GM12878 (cell line): ENCODE data around the gene CPVL. TPM values are rescaled to one million over a fixed set of nuclear protein-coding genes. Genes with fewer than 3 reads are reported as not detected.

Experiments
- ATF7 ChIP-seq: fragments of 450-650 bp; IDR thresholded peaks from 2 replicates; pipeline ENCODE4 v1.6.1; 2016; ENCODE audit warnings: low read depth, mild to moderate bottlenecking
- BHLHE40 ChIP-seq, 2 experiments: fragments of 450-650 bp in 1 of 2; IDR thresholded peaks; 2 replicates each; pipeline ENCODE4 v1.6.1; 2011 to 2017; ENCODE audit warnings: low read depth in 2 of 2, borderline replicate concordance in 1 of 2, improper control_type of control experiment in 1 of 2, low read length in 1 of 2, mild to moderate bottlenecking in 1 of 2
- CHD4 ChIP-seq: fragments of 200-600 bp; sonication (generic); IDR thresholded peaks from 2 replicates; pipeline ENCODE4 v1.6.1; 2016; ENCODE audit warnings: mild to moderate bottlenecking
- EED ChIP-seq: sonication (generic); IDR thresholded peaks from 2 replicates; pipeline ENCODE4 v1.6.1; 2016; ENCODE audit warnings: antibody characterized with exemption, low read depth
- FOXM1 ChIP-seq: IDR thresholded peaks from 2 replicates; pipeline ENCODE4 v1.6.1; 2012; ENCODE audit warnings: low read depth, mild to moderate bottlenecking, inconsistent platforms, low read length, moderate library complexity
- HDAC6 ChIP-seq: fragments of 200-600 bp; sonication (generic); IDR thresholded peaks from one replicate; pipeline ENCODE4 v1.8.0; 2017; ENCODE audit warnings: antibody characterized with exemption; ENCODE audit not compliant: unreplicated experiment
- HSF1 ChIP-seq: fragments of 150-350 bp; IDR thresholded peaks from 2 replicates; pipeline ENCODE4 v1.6.1; 2014; ENCODE audit warnings: mild to moderate bottlenecking, low read depth, low read length
- IKZF1 ChIP-seq: fragments of 450-650 bp; conservative IDR thresholded peaks from 2 replicates; pipeline ENCODE4 v1.6.1; 2017; ENCODE audit warnings: antibody characterized with exemption, mild to moderate bottlenecking
- MTA2 ChIP-seq: fragments of 450-650 bp; IDR thresholded peaks from 2 replicates; pipeline ENCODE4 v1.6.1; 2016; ENCODE audit warnings: low read depth, mild to moderate bottlenecking, moderate library complexity
- MXI1 ChIP-seq: fragments of 150-350 bp; IDR thresholded peaks from 2 replicates; pipeline ENCODE4 v1.6.1; 2011; ENCODE audit warnings: low read depth, mild to moderate bottlenecking, inconsistent platforms, low read length, improper control_type of control experiment
- NFIC ChIP-seq: IDR thresholded peaks from 2 replicates; pipeline ENCODE4 v1.6.1; 2012; ENCODE audit warnings: low read depth, mild to moderate bottlenecking, inconsistent platforms, low read length, moderate library complexity
- NFXL1 ChIP-seq: fragments of 450-650 bp; IDR thresholded peaks from 2 replicates; pipeline ENCODE4 v1.6.1; 2017; ENCODE audit warnings: antibody characterized with exemption, mild to moderate bottlenecking, borderline replicate concordance
- NR2C1 ChIP-seq: fragments of 450-650 bp; IDR thresholded peaks from 2 replicates; pipeline ENCODE4 v1.6.1; 2017; ENCODE audit warnings: antibody characterized with exemption, mild to moderate bottlenecking, moderate library complexity
- POLR2A ChIP-seq: IDR thresholded peaks from 2 replicates; pipeline ENCODE4 v1.6.1; 2011; ENCODE audit warnings: low read depth, mild to moderate bottlenecking, low read length
- SMARCA5 ChIP-seq: fragments of 450-650 bp; IDR thresholded peaks from 2 replicates; pipeline ENCODE4 v1.6.1; 2017; ENCODE audit warnings: mild to moderate bottlenecking
- SPI1 ChIP-seq: IDR thresholded peaks from 2 replicates; pipeline ENCODE4 v1.6.1; 2011; ENCODE audit warnings: low read depth, mild to moderate bottlenecking, low read length, moderate library complexity, borderline replicate concordance; ENCODE audit not compliant: insufficient read depth
- SREBF1 ChIP-seq: IDR thresholded peaks from 2 replicates; pipeline ENCODE4 v1.6.1; 2012; ENCODE audit warnings: mild to moderate bottlenecking, low read length
- SUZ12 ChIP-seq: fragments of 200-600 bp; sonication (generic); IDR thresholded peaks from one replicate; pipeline ENCODE4 v1.6.1; 2018; ENCODE audit warnings: antibody characterized with exemption, mild to moderate bottlenecking; ENCODE audit not compliant: unreplicated experiment
- WRNIP1 ChIP-seq: IDR thresholded peaks from 2 replicates; pipeline ENCODE4 v1.6.1; 2011; ENCODE audit warnings: low read depth, low read length, improper control_type of control experiment, borderline replicate concordance
- ZNF24 ChIP-seq: fragments of 450-650 bp; IDR thresholded peaks from 2 replicates; pipeline ENCODE4 v1.6.1; 2017; ENCODE audit warnings: antibody characterized with exemption, mild to moderate bottlenecking
- ZNF592 ChIP-seq: fragments of 450-650 bp; IDR thresholded peaks from 2 replicates; pipeline ENCODE4 v1.6.1; 2017; ENCODE audit warnings: mild to moderate bottlenecking, moderate library complexity
- ZNF622 ChIP-seq: fragments of 450-650 bp; IDR thresholded peaks from 2 replicates; pipeline ENCODE4 v1.6.1; 2017; ENCODE audit warnings: mild to moderate bottlenecking, inconsistent platforms
- polyA plus RNA-seq, 11 experiments: library from polyadenylated mRNA; depleted of rRNA in 4 of 11; unstranded in 6 of 11; stranded (reverse) in 5 of 11; fragments of >200 nt; fragmentation: Nextera tagmentation in 4 of 11; fragmentation: Illumina TruSeq in 1 of 11; extraction: Ambion mirVana in 4 of 11; extraction: Trizol in 1 of 11; gene quantifications; 1 replicate in 1 of 11; 2 replicates in 10 of 11; pipeline versions ENCODE4 v1.2.1 to v1.2.3, GENCODE V29; 2011 to 2016; ENCODE audit warnings: inconsistent platforms in 2 of 11, missing spikeins in 2 of 11, low read depth in 1 of 11
- total RNA-seq, 4 experiments: library from RNA; depleted of rRNA in 3 of 4; stranded (reverse); fragments of >200 nt in 3 of 4; fragmentation: Illumina TruSeq in 1 of 4; extraction: Trizol in 1 of 4; gene quantifications; 2 replicates each; pipeline versions ENCODE4 v1.2.1 to v1.2.3, GENCODE V29; 2013 to 2021
- TF ChIP-seq, protein P1 (sequence below): fragments of 450-650 bp; formaldehyde crosslinking; IDR thresholded peaks from 2 replicates; pipeline ENCODE4 v1.4.0; 2022; ENCODE audit warnings: mild to moderate bottlenecking, moderate library complexity
- TF ChIP-seq, protein P2 (sequence below): fragments of 450-650 bp; IDR thresholded peaks from 2 replicates; pipeline ENCODE4 v1.6.1; 2014; ENCODE audit warnings: mild to moderate bottlenecking

CPVL gene
- total and polyA plus RNA-seq, 10 of the 15 experiments (the other 5 are each of a cell fraction or from before 2014, with no cell fraction given): 0.59 TPM; not detected in 9

GRCh38 chr7:29084832-29085231 lies 61.5 kb downstream of the CPVL start (continued):
- TF ChIP-seq HSF1 (no peak), NR2C1 (no peak), ZNF24 (no peak), ZNF622 (no peak), MXI1 (no peak), ZNF592 (no peak), WRNIP1 (no peak), NFXL1 (no peak), EED (no peak), NFIC (peak; percentile 26; the same call in 1 of the 2 replicates), SMARCA5 (no peak), FOXM1 (no peak), MTA2 (peak; percentile 46), CHD4 (no peak), POLR2A (no peak), IKZF1 (0 out of 2 replicates have a peak, but pooled peaks have one; percentile 25), SUZ12 (no peak), SREBF1 (no peak), HDAC6 (no peak), BHLHE40 (IDR thresholded peaks at IDR 0.05; ENCODE audit: borderline replicate concordance in 1 of 2, low read depth in 2 of 2, low read length in 1 of 2) (no peak), ATF7 (peak; percentile 66), SPI1 (peak; percentile 57; the same call in 1 of the 2 replicates)
- TF ChIP-seq, protein P1, sequence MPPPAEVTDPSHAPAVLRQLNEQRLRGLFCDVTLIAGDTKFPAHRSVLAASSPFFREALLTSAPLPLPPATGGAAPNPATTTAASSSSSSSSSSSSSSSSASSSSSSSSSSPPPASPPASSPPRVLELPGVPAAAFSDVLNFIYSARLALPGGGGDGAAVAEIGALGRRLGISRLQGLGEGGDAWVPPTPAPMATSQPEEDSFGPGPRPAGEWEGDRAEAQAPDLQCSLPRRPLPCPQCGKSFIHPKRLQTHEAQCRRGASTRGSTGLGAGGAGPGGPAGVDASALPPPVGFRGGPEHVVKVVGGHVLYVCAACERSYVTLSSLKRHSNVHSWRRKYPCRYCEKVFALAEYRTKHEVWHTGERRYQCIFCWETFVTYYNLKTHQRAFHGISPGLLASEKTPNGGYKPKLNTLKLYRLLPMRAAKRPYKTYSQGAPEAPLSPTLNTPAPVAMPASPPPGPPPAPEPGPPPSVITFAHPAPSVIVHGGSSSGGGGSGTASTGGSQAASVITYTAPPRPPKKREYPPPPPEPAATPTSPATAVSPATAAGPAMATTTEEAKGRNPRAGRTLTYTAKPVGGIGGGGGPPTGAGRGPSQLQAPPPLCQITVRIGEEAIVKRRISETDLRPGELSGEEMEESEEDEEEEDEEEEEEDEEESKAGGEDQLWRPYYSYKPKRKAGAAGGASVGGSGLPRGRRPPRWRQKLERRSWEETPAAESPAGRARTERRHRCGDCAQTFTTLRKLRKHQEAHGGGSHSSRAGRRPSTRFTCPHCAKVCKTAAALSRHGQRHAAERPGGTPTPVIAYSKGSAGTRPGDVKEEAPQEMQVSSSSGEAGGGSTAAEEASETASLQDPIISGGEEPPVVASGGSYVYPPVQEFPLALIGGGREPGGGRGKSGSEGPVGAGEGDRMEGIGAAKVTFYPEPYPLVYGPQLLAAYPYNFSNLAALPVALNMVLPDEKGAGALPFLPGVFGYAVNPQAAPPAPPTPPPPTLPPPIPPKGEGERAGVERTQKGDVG (CRISPR knock-in tag): no peak
- TF ChIP-seq, protein P2, sequence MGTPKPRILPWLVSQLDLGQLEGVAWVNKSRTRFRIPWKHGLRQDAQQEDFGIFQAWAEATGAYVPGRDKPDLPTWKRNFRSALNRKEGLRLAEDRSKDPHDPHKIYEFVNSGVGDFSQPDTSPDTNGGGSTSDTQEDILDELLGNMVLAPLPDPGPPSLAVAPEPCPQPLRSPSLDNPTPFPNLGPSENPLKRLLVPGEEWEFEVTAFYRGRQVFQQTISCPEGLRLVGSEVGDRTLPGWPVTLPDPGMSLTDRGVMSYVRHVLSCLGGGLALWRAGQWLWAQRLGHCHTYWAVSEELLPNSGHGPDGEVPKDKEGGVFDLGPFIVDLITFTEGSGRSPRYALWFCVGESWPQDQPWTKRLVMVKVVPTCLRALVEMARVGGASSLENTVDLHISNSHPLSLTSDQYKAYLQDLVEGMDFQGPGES: no peak
